ENCODE measurements around the gene WFDC1.

The WFDC1 gene

DNA sequence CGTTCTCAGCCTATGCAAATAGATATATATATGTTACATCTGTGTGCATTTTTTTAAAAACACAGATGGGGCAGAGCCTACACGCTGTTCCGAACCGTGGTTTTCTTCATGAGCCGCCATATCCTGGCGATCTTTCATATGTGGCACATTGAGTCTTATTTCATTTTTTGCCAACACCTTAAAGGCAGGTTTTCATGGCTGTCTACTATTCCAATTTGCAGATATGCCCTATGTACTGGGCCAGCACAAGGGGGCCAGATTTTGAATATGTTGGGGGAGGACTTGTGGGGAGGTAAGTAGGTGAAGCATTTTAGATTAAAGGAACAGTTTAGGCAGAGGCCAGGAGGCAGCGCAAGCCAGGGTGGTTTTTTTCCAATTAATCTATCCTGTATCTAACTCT, 16.0 kb downstream of the WFDC1 start:
- DNase-seq (ENCODE audit: insufficient read length, low spot score), result no peak
- no peak for TF ChIP-seq CTCF (IDR thresholded peaks at IDR 0.05; ENCODE audit: insufficient read depth, missing control alignments)
- no peak for FAIRE-seq

DNA sequence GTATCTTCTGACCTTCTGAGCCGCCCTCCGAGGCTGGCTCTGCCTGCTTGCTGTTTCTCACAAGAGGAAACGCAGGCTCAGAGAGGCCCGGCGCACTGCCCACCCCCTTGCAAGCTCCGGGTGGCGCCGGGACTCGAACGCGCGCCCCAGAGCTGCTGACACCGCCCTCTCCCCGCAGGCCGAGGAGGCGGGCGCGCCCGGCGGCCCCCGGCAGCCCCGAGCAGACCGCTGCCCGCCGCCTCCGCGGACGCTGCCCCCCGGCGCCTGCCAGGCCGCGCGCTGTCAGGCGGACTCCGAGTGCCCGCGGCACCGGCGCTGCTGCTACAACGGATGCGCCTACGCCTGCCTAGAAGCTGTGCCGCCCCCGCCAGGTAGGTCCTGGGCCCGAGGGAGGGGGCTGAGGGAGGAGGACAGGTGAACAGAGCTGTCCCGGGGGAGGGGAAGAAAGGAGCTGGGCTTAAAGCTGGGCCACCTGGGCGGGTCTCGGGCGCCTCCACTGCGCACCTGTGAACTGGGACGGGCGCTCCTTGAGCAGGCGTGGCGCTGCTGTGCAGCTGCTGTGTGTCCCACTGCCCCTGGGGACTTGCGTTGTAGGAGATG, 18.2 kb downstream of the WFDC1 start:
- no peak for DNase-seq (ENCODE audit: insufficient read length, low spot score)
- no peak for TF ChIP-seq CTCF (IDR thresholded peaks at IDR 0.05; ENCODE audit: insufficient read depth, missing control alignments)
- FAIRE-seq, result no peak

- FAIRE-seq (no peak), DNase-seq (ENCODE audit: insufficient read length, low spot score) (no peak)
- TF ChIP-seq CTCF (IDR thresholded peaks at IDR 0.05; ENCODE audit: insufficient read depth, missing control alignments), result no peak
Measured at GRCh38 chr16:84313921-84314320, 19.2 kb downstream of the WFDC1 start.

DNA sequence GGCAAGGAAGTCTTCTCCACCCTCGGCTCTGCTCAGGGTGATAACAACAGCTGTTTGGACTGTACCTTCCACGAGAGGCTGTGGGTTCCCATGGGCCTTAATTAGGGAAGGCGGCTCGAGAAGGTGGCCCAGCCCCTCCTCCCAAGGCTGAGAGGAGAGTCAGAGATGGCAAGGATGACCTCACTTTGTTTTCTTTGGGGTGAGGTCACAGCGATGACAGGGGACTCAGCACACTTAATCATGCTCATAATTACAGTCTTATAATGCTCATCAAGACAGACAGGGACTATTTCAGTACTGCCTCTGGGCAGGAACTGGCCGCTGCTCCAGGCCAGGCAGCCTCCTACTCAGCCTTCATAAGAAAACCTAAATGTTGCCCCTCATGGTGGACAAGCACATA, 19.7 kb downstream of the WFDC1 start:
- no peak for FAIRE-seq
- no peak for DNase-seq (ENCODE audit: insufficient read length, low spot score)
- no peak for TF ChIP-seq CTCF (IDR thresholded peaks at IDR 0.05; ENCODE audit: insufficient read depth, missing control alignments)

DNA sequence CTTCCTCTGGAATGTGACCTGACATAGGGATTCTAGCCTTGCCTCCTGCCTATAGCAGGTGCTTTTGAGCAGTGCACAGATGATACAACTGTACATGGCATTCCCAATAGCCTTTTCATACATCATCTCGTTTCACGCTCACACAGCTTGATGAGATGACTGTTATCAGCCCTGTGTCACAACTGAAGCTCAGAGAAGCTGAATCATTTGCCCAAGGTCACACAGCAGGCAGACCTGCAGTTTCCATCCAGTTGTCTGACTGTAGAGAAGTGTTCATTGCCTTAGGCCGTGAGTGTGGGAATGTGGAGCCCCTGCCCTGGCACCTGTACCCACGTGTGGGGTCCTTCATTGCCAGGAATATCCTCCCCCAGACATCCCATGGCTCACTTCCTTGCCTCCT, 20.1 kb downstream of the WFDC1 start:
- TF ChIP-seq CTCF (IDR thresholded peaks at IDR 0.05; ENCODE audit: insufficient read depth, missing control alignments), result no peak
- no peak for FAIRE-seq
- DNase-seq (ENCODE audit: insufficient read length, low spot score), result no peak

DNA sequence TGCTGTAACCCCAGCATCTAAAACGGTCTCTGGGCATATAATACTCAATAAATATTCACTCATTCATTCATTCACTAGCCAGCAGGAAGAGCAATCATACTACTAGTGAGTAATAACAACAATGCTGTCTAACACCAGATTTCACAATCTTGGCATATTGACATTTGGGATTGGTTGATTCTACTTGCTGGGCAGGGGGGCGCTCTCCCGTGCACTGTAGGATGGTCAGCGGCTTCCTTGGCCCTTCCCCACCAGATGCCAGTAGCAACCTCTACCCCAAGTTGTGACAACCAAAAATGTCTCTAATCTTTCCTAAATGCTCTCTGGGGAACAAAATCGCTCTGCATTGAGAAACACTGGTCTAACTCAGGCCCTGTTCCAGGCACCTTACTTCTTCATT, 20.7 kb downstream of the WFDC1 start:
- no peak for DNase-seq (ENCODE audit: insufficient read length, low spot score)
- FAIRE-seq, result no peak
- no peak for TF ChIP-seq CTCF (IDR thresholded peaks at IDR 0.05; ENCODE audit: insufficient read depth, missing control alignments)

DNA sequence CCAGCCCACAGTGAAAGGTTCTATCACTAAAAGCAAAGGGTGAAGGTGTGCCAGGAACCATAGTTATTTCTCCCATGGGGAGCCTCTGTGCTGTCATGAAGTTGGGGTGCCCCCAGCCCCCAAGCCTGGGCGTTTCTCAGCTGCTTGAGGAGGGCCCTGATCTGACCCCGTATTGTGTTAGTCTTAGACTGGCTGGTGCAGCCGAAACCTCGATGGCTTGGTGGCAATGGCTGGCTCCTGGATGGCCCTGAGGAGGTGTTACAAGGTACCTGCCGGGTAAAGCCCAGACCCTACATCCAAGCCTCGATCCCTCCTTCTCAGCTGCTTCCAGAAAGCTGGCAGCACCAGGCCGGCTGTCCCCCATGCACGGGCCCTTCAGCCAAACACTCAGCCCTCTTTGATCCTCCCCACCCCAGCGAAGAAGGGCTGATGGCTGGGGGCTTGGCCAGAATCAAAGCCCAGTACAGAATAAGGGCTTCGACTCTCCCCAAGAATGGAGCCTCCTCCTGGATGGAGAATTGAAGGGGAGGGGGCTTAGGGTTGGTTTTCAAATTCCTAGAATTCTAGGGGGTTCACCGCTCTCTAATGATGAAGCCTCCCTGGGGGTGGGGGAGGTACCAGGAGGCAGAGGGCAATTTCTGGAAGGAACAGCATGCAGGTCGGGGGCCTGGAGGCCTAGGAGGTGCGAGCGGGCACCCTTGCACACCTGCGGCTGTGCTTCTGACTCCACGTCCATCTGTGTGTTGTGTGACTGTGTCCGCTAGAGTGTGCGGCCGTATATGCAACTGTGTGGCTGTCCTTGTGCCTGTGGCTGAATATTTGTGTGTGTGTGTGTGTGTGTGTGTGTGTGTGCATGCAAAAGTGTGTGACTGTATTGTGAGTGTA, 23.7 kb downstream of the WFDC1 start:
- FAIRE-seq (no peak), DNase-seq (ENCODE audit: insufficient read length, low spot score) (no peak)
- TF ChIP-seq CTCF (IDR thresholded peaks at IDR 0.05; ENCODE audit: insufficient read depth, missing control alignments), result no peak

Data from D721Med (cell line).